ENCODE results near the gene ITPR2. TPM values are rescaled to one million over a fixed set of nuclear protein-coding genes. Genes with fewer than 3 reads are reported as not detected.

Gene ITPR2
- total RNA-seq, 1 donor = 77.7 TPM

DNA sequence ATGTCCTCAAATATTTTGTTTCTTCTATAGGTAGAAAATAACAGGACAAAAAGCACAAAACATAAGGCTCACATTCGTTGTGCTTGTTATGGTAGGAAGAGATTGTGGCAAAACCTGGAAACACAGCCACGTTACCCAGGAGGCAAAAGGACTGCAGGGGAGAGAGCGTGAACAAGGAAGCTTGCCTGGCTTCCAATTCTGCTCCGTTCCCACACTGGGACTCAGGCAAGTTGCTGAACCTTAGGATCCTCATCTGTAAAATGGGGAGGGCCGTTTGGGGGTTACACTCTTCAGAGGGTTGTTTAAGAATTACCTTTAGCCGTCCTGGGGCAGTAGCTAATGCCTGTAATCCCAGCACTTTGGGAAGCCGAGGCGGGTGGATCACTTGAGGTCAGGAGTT lies 432.4 kb downstream of the ITPR2 start:
- TF ChIP-seq, protein P1, sequence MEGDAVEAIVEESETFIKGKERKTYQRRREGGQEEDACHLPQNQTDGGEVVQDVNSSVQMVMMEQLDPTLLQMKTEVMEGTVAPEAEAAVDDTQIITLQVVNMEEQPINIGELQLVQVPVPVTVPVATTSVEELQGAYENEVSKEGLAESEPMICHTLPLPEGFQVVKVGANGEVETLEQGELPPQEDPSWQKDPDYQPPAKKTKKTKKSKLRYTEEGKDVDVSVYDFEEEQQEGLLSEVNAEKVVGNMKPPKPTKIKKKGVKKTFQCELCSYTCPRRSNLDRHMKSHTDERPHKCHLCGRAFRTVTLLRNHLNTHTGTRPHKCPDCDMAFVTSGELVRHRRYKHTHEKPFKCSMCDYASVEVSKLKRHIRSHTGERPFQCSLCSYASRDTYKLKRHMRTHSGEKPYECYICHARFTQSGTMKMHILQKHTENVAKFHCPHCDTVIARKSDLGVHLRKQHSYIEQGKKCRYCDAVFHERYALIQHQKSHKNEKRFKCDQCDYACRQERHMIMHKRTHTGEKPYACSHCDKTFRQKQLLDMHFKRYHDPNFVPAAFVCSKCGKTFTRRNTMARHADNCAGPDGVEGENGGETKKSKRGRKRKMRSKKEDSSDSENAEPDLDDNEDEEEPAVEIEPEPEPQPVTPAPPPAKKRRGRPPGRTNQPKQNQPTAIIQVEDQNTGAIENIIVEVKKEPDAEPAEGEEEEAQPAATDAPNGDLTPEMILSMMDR (IDR thresholded peaks at IDR 0.05; ENCODE audit: insufficient read depth, low read depth, low read length) = no peak
- DNase-seq (ENCODE audit: low read depth) = no peak
- no peak overlapping the region for H3K4me3 ChIP-seq (ENCODE audit: low read depth, low read length)

GRCh38 chr12:26399381-26399780 lies 433.6 kb downstream of the ITPR2 start:
- no peak for DNase-seq (ENCODE audit: low read depth)
- TF ChIP-seq, protein P1 (IDR thresholded peaks at IDR 0.05; ENCODE audit: insufficient read depth, low read depth, low read length) = no peak
- H3K4me3 ChIP-seq (ENCODE audit: low read depth, low read length) = no peak overlapping the region

GRCh38 chr12:26396402-26396801 lies 436.6 kb downstream of the ITPR2 start:
- no peak overlapping the region for H3K4me3 ChIP-seq (ENCODE audit: low read depth, low read length)
- DNase-seq (ENCODE audit: low read depth) = no peak
- TF ChIP-seq, protein P1 (IDR thresholded peaks at IDR 0.05; ENCODE audit: insufficient read depth, low read depth, low read length) = no peak

- TF ChIP-seq, protein P1 (IDR thresholded peaks at IDR 0.05; ENCODE audit: insufficient read depth, low read depth, low read length) = no peak
- H3K4me3 ChIP-seq (ENCODE audit: low read depth, low read length) = no peak overlapping the region
- DNase-seq (ENCODE audit: low read depth) = no peak
Observed at GRCh38 chr12:26389343-26389742, 443.7 kb downstream of the ITPR2 start.

DNA sequence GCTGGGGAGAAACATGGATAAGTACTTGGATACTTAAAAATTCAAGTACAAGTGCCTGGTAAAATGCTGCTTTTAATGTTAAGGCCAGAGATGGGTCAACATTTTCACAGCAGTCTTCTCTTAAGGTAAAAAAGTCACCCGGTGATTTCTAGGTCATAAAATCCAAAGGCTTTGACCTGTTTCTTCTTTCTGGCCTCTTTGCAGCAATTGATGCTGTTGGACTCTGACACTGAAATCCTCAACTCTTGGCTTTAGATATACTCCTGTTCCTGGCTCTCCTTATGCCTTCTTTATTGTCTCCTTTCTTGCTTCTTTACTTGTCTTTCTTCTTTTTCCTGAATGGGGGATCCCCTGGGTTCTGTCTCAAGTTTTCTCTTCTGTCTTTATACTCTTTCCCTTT lies 448.5 kb downstream of the ITPR2 start:
- DNase-seq (ENCODE audit: low read depth) = no peak
- TF ChIP-seq, protein P1 (IDR thresholded peaks at IDR 0.05; ENCODE audit: insufficient read depth, low read depth, low read length) = no peak
- H3K4me3 ChIP-seq (ENCODE audit: low read depth, low read length) = no peak overlapping the region

GRCh38 chr12:26383041-26383440 lies 450.0 kb downstream of the ITPR2 start:
- no peak for DNase-seq (ENCODE audit: low read depth)
- H3K4me3 ChIP-seq (ENCODE audit: low read depth, low read length) = no peak overlapping the region
- TF ChIP-seq, protein P1 (IDR thresholded peaks at IDR 0.05; ENCODE audit: insufficient read depth, low read depth, low read length) = no peak

GRCh38 chr12:26380897-26381296 lies 452.1 kb downstream of the ITPR2 start:
- TF ChIP-seq, protein P1 (IDR thresholded peaks at IDR 0.05; ENCODE audit: insufficient read depth, low read depth, low read length) = no peak
- H3K4me3 ChIP-seq (ENCODE audit: low read depth, low read length) = no peak overlapping the region
- DNase-seq (ENCODE audit: low read depth) = no peak

Measured in fibroblast of villous mesenchyme (primary cell).